Mucosa of stomach (tissue), 1 donor: ENCODE measurements around the gene GRIN3A.

Source experiments
- H3K27me3 ChIP-seq: one replicate; pipeline ENCODE4 v1.7.0; 2013; ENCODE audit warnings: mild to moderate bottlenecking, low read length; ENCODE audit not compliant: control insufficient read depth, insufficient read depth
- H3K36me3 ChIP-seq: one replicate; pipeline ENCODE4 v1.7.0; 2013; ENCODE audit warnings: low read length; ENCODE audit not compliant: control insufficient read depth, insufficient read depth
- H3K4me1 ChIP-seq: one replicate; pipeline ENCODE4 v1.7.0; 2013; ENCODE audit warnings: mild to moderate bottlenecking, low read length; ENCODE audit not compliant: control insufficient read depth, insufficient read depth
- H3K4me3 ChIP-seq: one replicate; pipeline ENCODE4 v1.7.0; 2013; ENCODE audit warnings: low read length
- H3K9ac ChIP-seq: one replicate; pipeline ENCODE4 v1.7.0; 2013; ENCODE audit warnings: mild to moderate bottlenecking, low read length, moderate library complexity
- H3K9me3 ChIP-seq: one replicate; pipeline ENCODE4 v1.7.0; 2013; ENCODE audit warnings: mild to moderate bottlenecking, low read length, moderate library complexity; ENCODE audit not compliant: control insufficient read depth
- donor health status: Pancreatic carcinoma.

The GRIN3A gene

GRCh38 chr9:101626295-101626694, 112.2 kb downstream of the GRIN3A start:
- H3K4me1 ChIP-seq, result no peaks in the 10 kb centered on the region
- no peaks in the 10 kb centered on the region for H3K9me3 ChIP-seq
- H3K9ac ChIP-seq, result no peak overlapping the region
- H3K4me3 ChIP-seq, result no peak overlapping the region
- H3K36me3 ChIP-seq, result no peaks in the 10 kb centered on the region
- no peaks in the 10 kb centered on the region for H3K27me3 ChIP-seq

GRCh38 chr9:101625876-101626275, 112.6 kb downstream of the GRIN3A start:
- H3K36me3 ChIP-seq, result no peaks in the 10 kb centered on the region
- H3K4me3 ChIP-seq, result no peak overlapping the region
- no peaks in the 10 kb centered on the region for H3K4me1 ChIP-seq
- H3K27me3 ChIP-seq, result no peaks in the 10 kb centered on the region
- no peak overlapping the region for H3K9ac ChIP-seq
- H3K9me3 ChIP-seq, result no peaks in the 10 kb centered on the region

GRCh38 chr9:101620452-101620851, 118.0 kb downstream of the GRIN3A start:
- H3K9me3 ChIP-seq, result no peaks in the 10 kb centered on the region
- no peak overlapping the region for H3K4me3 ChIP-seq
- H3K4me1 ChIP-seq, result no peaks in the 10 kb centered on the region
- no peaks in the 10 kb centered on the region for H3K36me3 ChIP-seq
- no peak overlapping the region for H3K9ac ChIP-seq
- no peaks in the 10 kb centered on the region for H3K27me3 ChIP-seq

- no peaks in the 10 kb centered on the region for H3K27me3 ChIP-seq
- no peak overlapping the region for H3K9ac ChIP-seq
- H3K4me3 ChIP-seq, result no peak overlapping the region
- H3K4me1 ChIP-seq, result no peaks in the 10 kb centered on the region
- no peaks in the 10 kb centered on the region for H3K36me3 ChIP-seq
- H3K9me3 ChIP-seq, result no peaks in the 10 kb centered on the region
These were observed 119.7 kb downstream of the GRIN3A start for GRCh38 chr9:101618698-101619097.

- H3K9ac ChIP-seq, result no peak overlapping the region
- H3K4me1 ChIP-seq, result no peaks in the 10 kb centered on the region
- no peaks in the 10 kb centered on the region for H3K9me3 ChIP-seq
- H3K27me3 ChIP-seq, result no peaks in the 10 kb centered on the region
- no peak overlapping the region for H3K4me3 ChIP-seq
- no peaks in the 10 kb centered on the region for H3K36me3 ChIP-seq
These were observed 132.9 kb downstream of the GRIN3A start for GRCh38 chr9:101605547-101605946.

DNA sequence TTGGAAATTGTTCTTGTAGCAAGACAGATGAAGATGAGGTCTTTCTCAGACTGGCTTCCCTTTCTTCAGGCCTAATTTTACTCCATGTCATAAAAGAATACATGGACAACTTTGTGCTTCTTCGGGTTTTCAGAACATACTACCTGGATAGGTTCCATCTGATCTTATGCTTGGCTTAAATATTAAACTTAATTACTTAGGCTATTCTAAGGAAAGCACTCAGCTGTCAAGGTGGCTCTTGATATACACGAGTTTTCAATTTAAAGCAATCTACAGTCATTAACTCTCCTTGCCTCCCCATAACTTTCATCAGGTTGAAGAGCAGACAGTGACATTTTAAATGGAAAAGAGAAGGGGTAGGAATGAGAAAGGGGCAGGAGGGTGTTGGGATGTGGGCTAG, 134.2 kb downstream of the GRIN3A start:
- H3K36me3 ChIP-seq, result no peaks in the 10 kb centered on the region
- no peak overlapping the region for H3K9ac ChIP-seq
- no peaks in the 10 kb centered on the region for H3K9me3 ChIP-seq
- no peaks in the 10 kb centered on the region for H3K4me1 ChIP-seq
- no peaks in the 10 kb centered on the region for H3K27me3 ChIP-seq
- H3K4me3 ChIP-seq, result no peak overlapping the region

DNA sequence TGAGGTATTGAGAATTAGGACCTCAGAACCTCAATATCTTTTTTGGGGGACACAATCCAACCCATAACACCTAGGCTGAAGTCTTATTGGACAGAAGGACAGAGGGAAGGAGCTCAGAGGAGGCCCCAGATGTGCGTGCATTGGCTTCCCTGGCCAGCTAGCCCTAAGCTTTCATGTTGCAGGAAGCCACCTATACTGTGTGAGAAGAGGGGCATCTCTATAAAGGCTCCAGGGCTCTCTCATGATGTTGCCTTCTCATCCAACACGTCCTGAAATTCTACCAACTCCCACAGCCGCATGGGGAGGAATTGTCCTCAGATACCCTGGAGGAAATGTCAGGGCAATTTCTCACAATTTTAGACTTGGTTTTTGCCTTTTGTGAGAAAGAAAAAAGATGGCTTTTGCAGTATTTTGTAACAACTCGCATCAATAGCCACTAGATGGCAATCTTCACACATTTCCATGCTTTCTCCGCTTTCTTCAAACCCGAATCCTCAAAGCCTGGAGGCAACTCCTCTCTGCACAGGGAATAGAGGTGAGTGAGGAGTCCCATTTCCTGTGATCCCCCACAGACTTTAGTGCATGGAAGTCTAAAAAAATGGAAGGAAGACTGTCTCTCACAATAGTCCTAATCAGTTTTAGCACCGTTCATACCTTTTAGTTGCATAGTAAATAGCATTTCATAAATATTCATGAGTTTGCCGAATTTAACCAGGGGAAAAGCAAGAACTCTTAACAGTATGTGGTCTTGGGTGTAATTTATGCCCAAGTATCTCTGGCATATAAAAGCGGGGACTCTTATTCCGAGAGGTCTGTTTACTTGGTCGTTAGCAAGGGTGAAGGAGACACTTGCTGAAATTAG, 136.3 kb downstream of the GRIN3A start:
- Histone ChIP-seq H3K4me3 (no peak overlapping the region), H3K9ac (no peak overlapping the region), H3K4me1 (no peaks in the 10 kb centered on the region), H3K9me3 (no peaks in the 10 kb centered on the region), H3K36me3 (no peaks in the 10 kb centered on the region), H3K27me3 (no peaks in the 10 kb centered on the region)

GRCh38 chr9:101594796-101595195, 143.7 kb downstream of the GRIN3A start, which contains the start of gene PPP3R2:
TSS of gene PPP3R2 (minus strand) at chr9:101594969. CDS start at chr9:101594921, 48 bp downstream.
- Histone ChIP-seq H3K27me3 (no peaks in the 10 kb centered on the region), H3K9me3 (no peaks in the 10 kb centered on the region), H3K36me3 (no peaks in the 10 kb centered on the region), H3K9ac (no peak within 1 kb of the TSS), H3K4me3 (no peak within 1 kb of the TSS), H3K4me1 (no peaks in the 10 kb centered on the region)

GRCh38 chr9:101593345-101593744, 145.1 kb downstream of the GRIN3A start:
- Histone ChIP-seq H3K4me3 (no peak overlapping the region), H3K9me3 (no peaks in the 10 kb centered on the region), H3K36me3 (no peaks in the 10 kb centered on the region), H3K9ac (no peak overlapping the region), H3K27me3 (no peaks in the 10 kb centered on the region), H3K4me1 (no peaks in the 10 kb centered on the region)

GRCh38 chr9:101592788-101593187, 145.7 kb downstream of the GRIN3A start:
- no peaks in the 10 kb centered on the region for H3K36me3 ChIP-seq
- no peak overlapping the region for H3K4me3 ChIP-seq
- no peaks in the 10 kb centered on the region for H3K4me1 ChIP-seq
- no peaks in the 10 kb centered on the region for H3K9me3 ChIP-seq
- no peaks in the 10 kb centered on the region for H3K27me3 ChIP-seq
- no peak overlapping the region for H3K9ac ChIP-seq

- Histone ChIP-seq H3K27me3 (no peaks in the 10 kb centered on the region), H3K4me1 (no peaks in the 10 kb centered on the region), H3K4me3 (no peak overlapping the region), H3K9me3 (no peaks in the 10 kb centered on the region), H3K36me3 (no peaks in the 10 kb centered on the region), H3K9ac (no peak overlapping the region)
These were observed 146.5 kb downstream of the GRIN3A start for GRCh38 chr9:101591787-101592446.

DNA sequence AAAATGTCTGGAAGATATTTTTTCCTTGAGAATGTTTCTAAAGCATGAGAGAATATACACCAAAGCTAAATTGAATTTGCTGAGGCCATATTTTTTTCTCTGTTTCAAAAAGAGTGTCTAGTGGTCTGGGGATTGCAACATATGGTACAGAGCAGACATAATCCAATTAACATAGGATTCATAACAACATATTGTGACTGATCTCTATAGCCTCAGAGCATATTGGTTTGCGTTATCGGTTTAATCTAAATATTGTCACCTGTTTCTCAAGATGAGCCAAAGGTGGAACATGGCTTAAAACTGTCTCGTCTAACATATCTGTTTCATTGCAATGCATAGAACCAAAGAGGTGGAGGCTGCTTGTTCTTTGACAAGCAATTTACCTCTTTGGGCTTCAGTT, 147.5 kb downstream of the GRIN3A start:
- no peak overlapping the region for H3K9ac ChIP-seq
- H3K36me3 ChIP-seq, result no peaks in the 10 kb centered on the region
- no peaks in the 10 kb centered on the region for H3K9me3 ChIP-seq
- no peak overlapping the region for H3K4me3 ChIP-seq
- H3K27me3 ChIP-seq, result no peaks in the 10 kb centered on the region
- H3K4me1 ChIP-seq, result no peaks in the 10 kb centered on the region
